Left ventricle myocardium inferior (tissue), 1 donor: Measurements from ENCODE around the gene BCR. TPM values are rescaled to one million over a fixed set of nuclear protein-coding genes. Genes with fewer than 3 reads are reported as not detected.
A peak's percentile ranks its signal among the peaks of the same experiment; 100 is the strongest.

Source experiments
- DNase-seq: peaks from one replicate; pipeline ENCODE4 v3.0.0-alpha.2; 2020
- H3K27ac ChIP-seq: fragments of 200-600 bp; replicated peaks from 2 replicates; pipeline ENCODE4 v1.8.0; 2021
- H3K27me3 ChIP-seq: fragments of 200-600 bp; 2 replicates; pipeline ENCODE4 v1.8.0; 2021; ENCODE audit warnings: low read depth
- H3K36me3 ChIP-seq: fragments of 200-600 bp; 2 replicates; pipeline ENCODE4 v1.8.0; 2021
- H3K4me1 ChIP-seq: fragments of 200-600 bp; 2 replicates; pipeline ENCODE4 v1.8.0; 2021
- H3K4me3 ChIP-seq: fragments of 200-600 bp; 2 replicates; pipeline ENCODE4 v1.8.0; 2021; ENCODE audit warnings: mild to moderate bottlenecking, moderate library complexity
- H3K9me3 ChIP-seq: fragments of 200-600 bp; replicated peaks from 2 replicates; pipeline ENCODE4 v1.8.0; 2021
- CTCF ChIP-seq: fragments of 200-600 bp; IDR thresholded peaks from 2 replicates; pipeline ENCODE4 v1.8.0; 2021; ENCODE audit warnings: antibody characterized with exemption, mild to moderate bottlenecking, borderline replicate concordance
- intact Hi-C: fragments of 100-400 bp; cut with micrococcal nuclease; formaldehyde crosslinking; loops from one replicate; pipeline ENCODE4 v1.11.0; 2022
- total RNA-seq: library from RNA; stranded (reverse); fragmentation: NEBNext Ultra II Directional; extraction: Animal tissue kit (Norgen Biotek cat#: 25700); gene quantifications from one replicate; pipeline ENCODE4 v1.2.1, GENCODE V29; 2021
- donor health status: DM: no; HTN: yes; CAD: no; lungs with severe emphysema.

BCR gene
- total RNA-seq, 1 donor from 2014 or later: 26.7 TPM

DNA sequence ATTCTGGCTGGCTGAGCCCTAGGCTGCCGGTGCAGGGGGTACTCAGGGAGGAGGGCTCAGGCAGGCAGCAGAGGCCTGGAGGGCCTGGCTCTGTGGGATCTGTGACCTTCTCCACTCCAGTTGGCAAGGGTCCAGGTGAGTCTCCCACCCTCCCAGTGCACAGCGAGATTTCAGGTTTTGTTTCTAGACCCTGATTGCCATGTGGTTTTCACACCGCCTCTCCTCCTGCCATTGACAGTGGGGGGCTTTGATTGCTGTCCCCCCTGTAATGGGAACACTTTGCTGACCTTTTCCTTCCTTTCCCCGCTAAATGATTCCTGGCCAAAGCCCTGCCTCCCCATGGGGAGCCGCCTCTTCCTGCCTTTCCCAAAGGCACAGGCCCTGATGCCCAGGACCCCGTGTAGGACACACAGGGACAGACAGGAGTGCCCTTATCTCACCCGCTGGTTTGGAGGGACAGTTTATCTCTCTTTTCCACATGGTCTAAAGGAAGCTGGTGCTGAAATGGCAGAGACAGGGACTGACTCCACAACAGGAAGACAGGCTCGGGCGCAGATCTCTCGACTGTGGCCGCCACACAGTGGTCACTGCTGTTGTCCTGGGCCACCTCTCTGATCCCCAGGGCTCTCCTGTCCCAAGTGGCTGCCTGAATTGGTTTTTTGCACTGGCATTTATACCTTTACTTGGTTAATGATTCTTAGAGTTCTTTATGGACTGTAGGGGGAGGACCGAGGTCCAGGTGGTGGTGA is 43.4 kb downstream of the BCR start:
- H3K4me3 ChIP-seq: peak overlapping the region; percentile 5
- H3K4me1 ChIP-seq: peaks cover 91% of the 10 kb centered on the region
- TF ChIP-seq CTCF: no peak
- H3K9me3 ChIP-seq: peaks cover 14% of the 10 kb centered on the region
- no peaks in the 10 kb centered on the region for H3K36me3 ChIP-seq
- no peak for DNase-seq
- peak overlapping the region; percentile 78 for H3K27ac ChIP-seq
- no peaks in the 10 kb centered on the region for H3K27me3 ChIP-seq
- intact Hi-C loops: no loop called here

- H3K27ac ChIP-seq: peak overlapping the region; percentile 78
- intact Hi-C loops: no loop called here
- DNase-seq: no peak
- H3K27me3 ChIP-seq: no peaks in the 10 kb centered on the region
- TF ChIP-seq CTCF: no peak
- H3K4me1 ChIP-seq: peaks cover 80% of the 10 kb centered on the region
- H3K36me3 ChIP-seq: no peaks in the 10 kb centered on the region
- no peak overlapping the region for H3K4me3 ChIP-seq
- peaks cover 21% of the 10 kb centered on the region for H3K9me3 ChIP-seq
Measured at GRCh38 chr22:23224846-23225245, 44.5 kb downstream of the BCR start.

- H3K9me3 ChIP-seq: peaks cover 21% of the 10 kb centered on the region
- H3K4me1 ChIP-seq: peaks cover 76% of the 10 kb centered on the region
- DNase-seq: no peak
- H3K36me3 ChIP-seq: no peaks in the 10 kb centered on the region
- no peak for TF ChIP-seq CTCF
- intact Hi-C loops: no loop called here
- peak overlapping the region; percentile 78 for H3K27ac ChIP-seq
- no peak overlapping the region for H3K4me3 ChIP-seq
- no peaks in the 10 kb centered on the region for H3K27me3 ChIP-seq
Measured at GRCh38 chr22:23225337-23225723, 45.0 kb downstream of the BCR start.

DNA sequence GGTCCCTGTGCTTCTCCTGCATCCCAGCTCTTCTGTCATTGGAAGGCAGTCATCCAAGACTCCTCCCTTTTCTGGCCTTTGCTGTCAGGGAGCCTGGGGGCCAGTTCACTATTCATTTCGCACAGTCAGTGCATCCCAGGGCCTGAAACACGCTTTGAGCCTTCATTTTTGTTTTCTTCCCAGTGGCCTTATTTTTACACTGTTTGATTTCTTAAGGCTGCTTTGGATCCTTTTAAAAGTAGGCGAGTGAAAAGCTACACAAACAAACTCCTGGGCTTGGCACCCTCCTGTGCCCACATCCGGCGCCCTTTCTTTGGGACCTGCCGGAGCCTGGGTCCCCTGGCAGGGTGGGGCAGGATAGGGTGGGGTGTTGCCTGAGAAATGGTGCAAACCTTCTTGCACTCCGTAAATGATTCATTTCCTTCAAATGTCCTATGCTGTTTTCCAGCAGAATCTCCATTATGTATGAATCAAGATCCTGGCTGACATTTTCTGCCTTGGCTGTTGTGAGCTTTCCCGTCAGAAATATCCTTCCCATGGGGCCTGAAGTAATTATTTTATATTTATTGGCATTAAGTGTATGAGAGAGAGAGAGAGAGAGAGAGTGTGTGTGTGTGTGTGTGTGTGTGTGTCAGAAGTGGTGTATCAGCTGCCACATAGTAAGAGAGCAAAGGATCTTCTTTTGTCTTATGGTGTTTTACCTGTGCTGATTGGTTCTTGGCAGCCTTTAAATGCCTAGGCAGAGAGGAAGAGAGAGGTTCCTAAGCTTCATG is 45.6 kb downstream of the BCR start:
- Histone ChIP-seq H3K9me3 (peaks cover 21% of the 10 kb centered on the region), H3K36me3 (no peaks in the 10 kb centered on the region), H3K27ac (peak overlapping the region; percentile 78), H3K27me3 (no peaks in the 10 kb centered on the region), H3K4me1 (peaks cover 73% of the 10 kb centered on the region), H3K4me3 (no peak overlapping the region)
- no peak for TF ChIP-seq CTCF
- DNase-seq: peak; percentile 62
- intact Hi-C loops: no loop called here

- Histone ChIP-seq H3K4me3 (no peak overlapping the region), H3K36me3 (no peaks in the 10 kb centered on the region), H3K27ac (peak overlapping the region; percentile 78), H3K27me3 (no peaks in the 10 kb centered on the region), H3K4me1 (peaks cover 73% of the 10 kb centered on the region), H3K9me3 (peaks cover 21% of the 10 kb centered on the region)
- intact Hi-C loops: no loop called here
- no peak for DNase-seq
- TF ChIP-seq CTCF: no peak
Measured at GRCh38 chr22:23226497-23226850, 46.2 kb downstream of the BCR start.
